Hematopoietic multipotent progenitor cell treated with erythropoietin and hydrocortisone succinate and interleukin-3 and kit ligand, for 15 days (in vitro differentiated cells): ENCODE measurements around the gene CCR6.

Experiments
- DNase-seq: peaks from one replicate; pipeline ENCODE4 v3.0.0-alpha.2; 2015; ENCODE audit warnings: low spot score

Gene CCR6

DNA sequence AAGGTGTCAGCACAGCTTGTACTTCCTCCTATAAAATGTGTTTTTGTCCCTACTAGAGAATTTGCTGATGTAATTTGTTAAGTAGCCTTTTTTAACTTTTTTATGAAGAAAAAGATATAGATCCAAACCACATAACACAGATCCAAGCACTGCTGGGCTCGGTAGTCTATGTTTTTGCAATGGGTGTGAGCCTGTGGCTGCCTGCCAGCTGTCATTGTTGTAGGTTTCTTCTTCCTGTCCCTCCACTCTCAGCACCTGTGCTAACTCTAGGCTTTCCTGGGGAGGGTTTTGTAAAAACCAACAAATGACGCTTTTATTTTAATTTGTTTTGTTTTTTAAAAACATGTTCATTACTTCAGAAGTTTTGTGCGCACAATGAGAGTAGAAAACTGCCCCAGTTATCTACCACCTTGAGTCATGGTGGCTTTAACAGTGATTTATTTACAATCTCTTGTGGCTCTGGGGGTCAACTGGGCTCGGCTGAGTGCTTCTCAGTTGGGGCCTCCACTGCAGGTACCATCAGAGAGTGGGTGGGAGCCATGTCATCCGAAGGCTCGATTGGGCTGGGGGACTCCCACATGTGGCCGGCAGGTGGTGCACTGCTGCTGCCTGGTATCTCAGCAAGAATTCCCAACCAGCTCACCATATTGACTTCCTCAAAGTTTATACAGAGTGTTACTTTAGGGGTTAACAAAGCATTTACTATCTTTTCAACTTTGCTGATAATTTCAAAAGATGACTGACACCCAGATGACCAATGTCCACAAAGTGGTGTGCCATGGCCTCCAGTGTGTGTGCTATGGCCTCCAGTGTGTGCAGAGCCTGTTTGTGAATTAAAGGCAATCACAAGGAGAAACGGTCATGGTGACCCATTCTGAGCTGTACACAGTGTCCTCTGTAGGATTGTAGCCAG, 3.0 kb upstream of the CCR6 start:
- no peak for DNase-seq

- DNase-seq, result no peak
These were observed 2.4 kb upstream of the CCR6 start for GRCh38 chr6:167120583-167120903.

- DNase-seq, result no peak
These were observed 1.5 kb upstream of the CCR6 start for GRCh38 chr6:167121335-167121841.

DNA sequence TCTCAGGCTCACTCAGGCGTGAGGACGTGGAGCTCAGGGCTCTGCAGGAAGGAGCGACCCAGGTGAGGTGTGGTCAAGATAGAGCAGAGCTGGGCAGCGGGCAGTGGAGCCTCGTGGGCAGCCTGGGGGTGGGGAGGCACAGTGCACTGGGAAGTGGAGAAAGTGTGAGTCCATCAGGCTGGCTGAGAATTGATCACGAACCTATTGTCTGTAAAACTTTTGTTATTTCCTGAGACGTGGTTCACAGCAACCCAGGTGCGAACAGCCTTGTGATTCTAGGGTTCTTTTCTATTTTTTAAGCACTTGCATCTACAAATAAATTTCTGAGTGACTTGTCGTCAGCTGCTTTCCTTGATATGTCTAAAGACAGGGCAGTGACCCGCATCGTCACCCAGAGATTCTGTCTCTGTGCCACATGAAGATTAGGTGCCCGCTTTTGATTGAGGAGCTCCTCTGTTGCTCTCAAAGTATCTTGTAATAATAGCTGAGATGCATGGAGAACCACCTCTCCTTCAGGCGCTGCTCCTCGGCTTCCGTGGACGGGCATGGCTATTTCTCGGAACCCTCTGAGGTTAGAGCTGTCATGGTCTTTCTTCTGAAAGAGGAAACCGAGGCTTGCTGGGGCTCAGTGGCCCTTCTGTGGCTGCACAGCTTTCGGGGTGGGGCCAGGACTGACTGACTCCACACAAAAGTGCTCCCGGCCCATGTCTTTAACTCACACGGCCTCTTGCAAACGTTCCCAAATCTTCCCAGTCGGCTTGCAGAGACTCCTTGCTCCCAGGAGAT, 662 bp upstream of the CCR6 start:
- no peak for DNase-seq

DNA sequence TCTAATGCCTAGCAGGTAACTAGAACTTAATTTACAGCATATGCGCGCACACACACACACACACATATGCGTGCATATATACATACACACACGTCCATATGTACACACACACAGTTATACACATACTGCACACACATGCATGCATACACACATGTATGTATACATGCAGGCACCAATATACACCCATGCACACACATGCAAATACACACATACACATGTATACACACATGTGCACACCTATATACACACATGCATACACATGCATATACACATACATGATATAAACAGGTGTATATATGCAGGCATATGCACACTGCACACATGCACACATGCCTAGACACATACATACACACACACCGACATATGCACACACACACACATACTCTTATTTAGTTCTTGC, 1.9 kb downstream of the CCR6 start:
- no peak for DNase-seq

GRCh38 chr6:167125410-167125809, 2.5 kb downstream of the CCR6 start:
- DNase-seq, result no peak

DNA sequence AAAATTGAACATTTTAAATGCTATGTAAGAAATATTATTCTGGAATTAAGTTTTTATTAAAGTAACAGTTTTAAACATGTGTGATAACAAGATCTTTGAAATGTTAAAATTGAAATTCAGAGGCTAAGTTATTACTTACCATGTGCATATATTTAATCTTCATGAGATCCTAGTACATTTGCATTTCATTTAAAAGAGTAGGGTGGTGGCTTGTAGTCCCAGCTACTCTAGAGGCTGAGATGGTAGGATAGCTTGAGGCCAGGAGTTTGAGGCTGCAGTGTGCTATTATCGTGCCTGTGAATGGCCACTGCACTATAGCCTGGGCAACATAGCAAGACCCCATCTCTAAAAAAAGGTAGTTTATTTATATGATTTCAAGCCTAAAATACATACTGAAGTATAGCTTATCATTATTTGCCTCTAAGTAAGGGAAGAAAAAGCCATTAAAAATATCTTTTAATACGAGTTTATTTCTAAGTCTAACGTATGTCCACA, 3.0 kb downstream of the CCR6 start:
- no peak for DNase-seq

- DNase-seq, result no peak
These were observed 5.1 kb downstream of the CCR6 start for GRCh38 chr6:167127785-167128531.

GRCh38 chr6:167129159-167129558, 6.3 kb downstream of the CCR6 start:
- DNase-seq, result no peak

DNA sequence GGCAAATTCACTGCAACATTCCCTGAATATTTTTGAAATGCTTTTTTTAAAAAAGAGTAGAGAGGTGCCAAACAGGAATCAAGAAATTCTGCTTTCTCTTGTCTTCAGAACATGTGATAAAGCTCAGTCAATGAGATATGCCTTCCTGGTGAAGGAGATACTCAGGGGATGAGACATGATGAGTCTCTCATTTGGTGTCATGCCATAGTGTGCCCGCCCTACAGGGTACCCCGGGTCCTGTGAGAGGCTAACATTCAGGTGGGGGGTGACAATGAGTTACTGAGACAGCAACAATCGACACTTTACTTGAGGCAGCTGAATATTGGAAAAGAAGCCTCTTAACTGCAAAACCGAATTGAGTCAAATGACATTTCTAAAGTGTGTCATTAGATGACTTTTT, 6.7 kb downstream of the CCR6 start:
- DNase-seq, result no peak

DNA sequence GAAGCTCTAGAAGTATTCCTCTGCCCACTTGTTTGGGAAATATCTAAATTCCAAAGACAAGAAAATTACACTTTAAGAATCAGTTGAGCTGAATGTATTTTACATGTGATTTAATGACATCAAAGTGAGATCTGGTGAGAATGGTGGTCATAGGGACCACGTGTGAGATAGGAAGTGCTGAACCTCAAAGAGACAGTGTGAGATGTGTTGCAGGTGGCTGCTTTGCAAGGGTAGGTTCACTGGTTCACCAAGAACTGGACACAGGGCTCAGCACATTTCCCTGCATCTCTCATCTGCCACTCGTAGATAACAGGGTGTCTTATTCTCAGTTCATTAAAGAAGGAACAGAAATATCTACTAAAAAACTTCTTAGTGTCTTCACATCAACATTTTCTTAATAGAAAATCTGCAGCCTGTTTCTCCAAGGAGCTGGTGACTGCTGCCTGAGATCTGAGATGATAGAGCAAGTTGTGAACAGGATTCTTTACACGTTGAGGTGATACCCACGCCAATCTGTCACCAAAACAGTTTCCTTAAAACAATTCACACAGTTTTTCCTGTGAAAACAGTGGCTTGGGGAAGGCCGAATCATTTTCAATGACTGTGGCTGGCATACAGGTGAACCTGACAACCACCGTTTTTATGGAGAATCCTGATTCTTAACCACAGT, 7.2 kb downstream of the CCR6 start:
- no peak for DNase-seq

- no peak for DNase-seq
These were observed 8.1 kb downstream of the CCR6 start for GRCh38 chr6:167130712-167131684.

- DNase-seq, result no peak
These were observed 11.8 kb downstream of the CCR6 start for GRCh38 chr6:167134448-167135328.

DNA sequence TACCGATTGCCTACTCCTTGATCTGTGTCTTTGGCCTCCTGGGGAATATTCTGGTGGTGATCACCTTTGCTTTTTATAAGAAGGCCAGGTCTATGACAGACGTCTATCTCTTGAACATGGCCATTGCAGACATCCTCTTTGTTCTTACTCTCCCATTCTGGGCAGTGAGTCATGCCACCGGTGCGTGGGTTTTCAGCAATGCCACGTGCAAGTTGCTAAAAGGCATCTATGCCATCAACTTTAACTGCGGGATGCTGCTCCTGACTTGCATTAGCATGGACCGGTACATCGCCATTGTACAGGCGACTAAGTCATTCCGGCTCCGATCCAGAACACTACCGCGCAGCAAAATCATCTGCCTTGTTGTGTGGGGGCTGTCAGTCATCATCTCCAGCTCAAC, 13.5 kb downstream of the CCR6 start:
- no peak for DNase-seq

GRCh38 chr6:167137081-167137480, 14.2 kb downstream of the CCR6 start:
- DNase-seq, result no peak

GRCh38 chr6:167137881-167138280, 15.0 kb downstream of the CCR6 start:
- DNase-seq, result no peak

- no peak for DNase-seq
These were observed 16.9 kb downstream of the CCR6 start for GRCh38 chr6:167139761-167140160.

DNA sequence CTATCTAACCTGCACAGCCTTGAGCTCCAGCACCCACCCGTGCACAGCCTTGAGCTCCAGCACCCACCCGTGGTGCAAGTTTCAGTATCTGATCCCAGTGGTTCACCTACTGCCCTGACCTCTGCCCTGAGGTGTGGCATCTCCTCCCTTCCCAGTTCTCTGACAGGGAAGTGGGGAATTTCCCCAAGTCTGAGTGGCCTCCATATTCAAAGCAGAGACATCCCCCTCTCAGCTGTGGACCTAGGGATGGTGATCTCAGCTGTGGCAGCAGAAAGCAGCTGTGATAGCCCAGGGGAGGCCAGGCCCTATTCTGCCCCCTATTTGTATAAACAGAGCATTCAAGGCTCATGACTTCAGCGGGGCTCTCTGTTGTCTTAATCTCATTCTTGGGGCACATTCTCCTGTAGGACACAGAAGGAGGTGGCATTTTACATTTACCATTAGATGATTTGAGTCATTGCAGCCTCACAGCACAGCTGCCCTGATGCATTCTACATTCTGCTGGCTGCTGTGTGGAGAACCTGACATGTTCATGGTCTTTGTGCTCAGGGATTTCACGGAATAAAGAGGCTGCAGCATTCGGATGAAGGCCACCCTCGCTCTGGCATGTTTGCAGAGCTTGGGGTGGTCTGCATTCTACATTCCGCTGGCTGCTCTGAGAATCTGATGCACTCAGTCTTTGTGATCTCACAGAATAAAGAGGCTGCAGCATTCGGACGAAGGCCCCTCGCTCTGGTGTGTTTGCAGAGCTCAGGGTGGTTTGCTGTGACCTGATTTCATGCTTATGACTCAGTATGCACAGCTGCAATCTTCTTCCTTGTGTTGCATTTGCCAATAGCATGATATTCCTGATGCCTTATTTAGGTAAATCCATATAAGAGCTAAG, 17.9 kb downstream of the CCR6 start:
- no peak for DNase-seq
